GM23248 (cell line): ENCODE results near the gene ZNF358.

ENCODE experiments used
- EZH2 ChIP-seq: fragments of 200-600 bp; sonication (generic); IDR thresholded peaks from 2 replicates; pipeline ENCODE4 v1.6.1; 2018; ENCODE audit warnings: antibody characterized with exemption, mild to moderate bottlenecking; ENCODE audit not compliant: insufficient read depth, poor library complexity, severe bottlenecking
- EZH2phosphoT487 ChIP-seq: fragments of 200-600 bp; sonication (generic); IDR thresholded peaks from 2 replicates; pipeline ENCODE4 v1.6.1; 2018; ENCODE audit warnings: antibody characterized with exemption, moderate library complexity, mild to moderate bottlenecking, low read depth; ENCODE audit not compliant: insufficient read depth

DNA sequence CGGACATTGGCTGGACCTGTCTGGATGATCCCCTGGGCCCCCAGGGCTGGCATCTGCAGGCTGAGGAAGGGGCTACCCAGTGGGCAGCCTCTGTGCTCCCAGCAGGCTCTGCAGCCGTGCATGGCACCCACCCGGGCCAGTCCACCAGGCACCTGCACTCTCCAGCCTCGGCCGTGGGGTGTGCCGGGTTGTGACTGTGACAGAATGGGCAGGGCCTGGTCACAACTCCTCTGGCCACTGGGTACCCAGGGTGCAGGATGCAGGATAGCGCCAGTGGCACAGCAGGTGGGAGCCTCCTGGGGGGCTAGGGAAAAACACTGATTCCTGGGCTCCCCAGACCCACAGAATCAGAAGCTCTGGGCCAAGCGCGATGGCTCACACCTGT, 37.1 kb upstream of the ZNF358 start:
- TF ChIP-seq EZH2phosphoT487 (no peak), EZH2 (no peak)
